ENCODE data around the gene CIBAR2. TPM values are rescaled to one million over a fixed set of nuclear protein-coding genes. Genes with fewer than 3 reads are reported as not detected.
A peak's percentile ranks its signal among the peaks of the same experiment; 100 is the strongest.
"Not testable (repeated sequence)": the region's sequence is repeated elsewhere in the genome, so short reads cannot be mapped to it uniquely, and the experiment has no call there.

The CIBAR2 gene
- total RNA-seq, 1 donor from 2014 or later = not detected

GRCh38 chr16:85126394-85126704, 14.1 kb upstream of the CIBAR2 start:
- peaks cover 17% of the 10 kb centered on the region for H3K4me1 Mint-ChIP-seq (ENCODE audit: low read depth, unreplicated experiment)
- TF ChIP-seq, protein P1, sequence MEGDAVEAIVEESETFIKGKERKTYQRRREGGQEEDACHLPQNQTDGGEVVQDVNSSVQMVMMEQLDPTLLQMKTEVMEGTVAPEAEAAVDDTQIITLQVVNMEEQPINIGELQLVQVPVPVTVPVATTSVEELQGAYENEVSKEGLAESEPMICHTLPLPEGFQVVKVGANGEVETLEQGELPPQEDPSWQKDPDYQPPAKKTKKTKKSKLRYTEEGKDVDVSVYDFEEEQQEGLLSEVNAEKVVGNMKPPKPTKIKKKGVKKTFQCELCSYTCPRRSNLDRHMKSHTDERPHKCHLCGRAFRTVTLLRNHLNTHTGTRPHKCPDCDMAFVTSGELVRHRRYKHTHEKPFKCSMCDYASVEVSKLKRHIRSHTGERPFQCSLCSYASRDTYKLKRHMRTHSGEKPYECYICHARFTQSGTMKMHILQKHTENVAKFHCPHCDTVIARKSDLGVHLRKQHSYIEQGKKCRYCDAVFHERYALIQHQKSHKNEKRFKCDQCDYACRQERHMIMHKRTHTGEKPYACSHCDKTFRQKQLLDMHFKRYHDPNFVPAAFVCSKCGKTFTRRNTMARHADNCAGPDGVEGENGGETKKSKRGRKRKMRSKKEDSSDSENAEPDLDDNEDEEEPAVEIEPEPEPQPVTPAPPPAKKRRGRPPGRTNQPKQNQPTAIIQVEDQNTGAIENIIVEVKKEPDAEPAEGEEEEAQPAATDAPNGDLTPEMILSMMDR (IDR thresholded peaks at IDR 0.05; ENCODE audit: partially characterized antibody, unreplicated experiment) = no peak
- DNase-seq = no peak

GRCh38 chr16:85125570-85126393, 13.5 kb upstream of the CIBAR2 start:
- H3K27ac Mint-ChIP-seq (ENCODE audit: unreplicated experiment) = peak overlapping the region; percentile 3

More at GRCh38 chr16:85126394-85126704, 14.1 kb upstream of the CIBAR2 start:
- H3K4me3 Mint-ChIP-seq (ENCODE audit: unreplicated experiment) = peak overlapping the region; percentile 0
- peak overlapping the region; percentile 3 for H3K27ac Mint-ChIP-seq (ENCODE audit: unreplicated experiment)
- H3K36me3 Mint-ChIP-seq (ENCODE audit: unreplicated experiment) = no peaks in the 10 kb centered on the region
- H3K9me3 Mint-ChIP-seq (ENCODE audit: unreplicated experiment) = peaks cover 12% of the 10 kb centered on the region
- peaks cover 4% of the 10 kb centered on the region for H3K27me3 Mint-ChIP-seq (ENCODE audit: unreplicated experiment)

DNA sequence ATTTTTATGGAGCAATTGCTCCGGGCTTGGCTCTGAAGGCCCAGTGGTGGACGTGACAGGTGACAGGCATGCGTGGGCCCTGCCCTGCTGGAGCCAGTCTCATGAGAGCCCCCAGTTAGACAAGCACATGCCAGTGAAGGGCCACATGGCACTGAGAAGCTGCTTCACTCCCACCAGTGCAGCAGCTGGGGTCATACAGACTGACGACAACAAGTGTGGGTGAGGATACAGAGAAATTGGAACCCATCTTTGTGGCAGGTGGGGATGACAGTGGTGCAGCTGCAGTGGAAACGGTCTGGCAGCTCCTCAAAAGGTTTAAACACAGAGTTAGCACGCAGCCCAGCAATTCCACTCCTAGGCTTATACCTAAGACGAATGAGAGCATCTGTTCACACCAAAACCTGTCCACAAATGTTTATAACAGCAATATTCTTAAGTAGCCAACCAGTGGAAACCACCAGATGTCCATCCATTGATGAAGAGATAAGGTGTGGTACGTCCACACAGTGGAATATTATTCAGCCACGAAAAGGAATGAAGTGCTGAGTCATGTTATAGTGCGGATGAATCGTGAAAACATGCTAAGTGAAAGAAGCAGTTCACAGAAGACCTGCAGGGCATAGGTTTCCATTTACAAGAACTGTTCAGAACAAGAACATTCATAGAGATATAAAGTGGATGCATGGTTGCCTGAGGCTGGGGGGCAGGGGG, 12.5 kb upstream of the CIBAR2 start:
- DNase-seq = no peak
- H3K36me3 Mint-ChIP-seq (ENCODE audit: unreplicated experiment) = no peaks in the 10 kb centered on the region
- peak overlapping the region; percentile 22 for H3K27ac Mint-ChIP-seq (ENCODE audit: unreplicated experiment)
- no peak overlapping the region for H3K4me3 Mint-ChIP-seq (ENCODE audit: unreplicated experiment)
- peaks cover 10% of the 10 kb centered on the region for H3K4me1 Mint-ChIP-seq (ENCODE audit: low read depth, unreplicated experiment)
- H3K27me3 Mint-ChIP-seq (ENCODE audit: unreplicated experiment) = peaks cover 4% of the 10 kb centered on the region
- peaks cover 12% of the 10 kb centered on the region for H3K9me3 Mint-ChIP-seq (ENCODE audit: unreplicated experiment)
- TF ChIP-seq, protein P1 (IDR thresholded peaks at IDR 0.05; ENCODE audit: partially characterized antibody, unreplicated experiment) = no peak

More at GRCh38 chr16:85125570-85126393, 13.5 kb upstream of the CIBAR2 start:
- peaks cover 4% of the 10 kb centered on the region for H3K27me3 Mint-ChIP-seq (ENCODE audit: unreplicated experiment)
- H3K4me3 Mint-ChIP-seq (ENCODE audit: unreplicated experiment) = no peak overlapping the region
- no peaks in the 10 kb centered on the region for H3K36me3 Mint-ChIP-seq (ENCODE audit: unreplicated experiment)
- TF ChIP-seq, protein P1 (IDR thresholded peaks at IDR 0.05; ENCODE audit: partially characterized antibody, unreplicated experiment) = no peak
- peaks cover 17% of the 10 kb centered on the region for H3K4me1 Mint-ChIP-seq (ENCODE audit: low read depth, unreplicated experiment)
- peaks cover 12% of the 10 kb centered on the region for H3K9me3 Mint-ChIP-seq (ENCODE audit: unreplicated experiment)
- DNase-seq = no peak

DNA sequence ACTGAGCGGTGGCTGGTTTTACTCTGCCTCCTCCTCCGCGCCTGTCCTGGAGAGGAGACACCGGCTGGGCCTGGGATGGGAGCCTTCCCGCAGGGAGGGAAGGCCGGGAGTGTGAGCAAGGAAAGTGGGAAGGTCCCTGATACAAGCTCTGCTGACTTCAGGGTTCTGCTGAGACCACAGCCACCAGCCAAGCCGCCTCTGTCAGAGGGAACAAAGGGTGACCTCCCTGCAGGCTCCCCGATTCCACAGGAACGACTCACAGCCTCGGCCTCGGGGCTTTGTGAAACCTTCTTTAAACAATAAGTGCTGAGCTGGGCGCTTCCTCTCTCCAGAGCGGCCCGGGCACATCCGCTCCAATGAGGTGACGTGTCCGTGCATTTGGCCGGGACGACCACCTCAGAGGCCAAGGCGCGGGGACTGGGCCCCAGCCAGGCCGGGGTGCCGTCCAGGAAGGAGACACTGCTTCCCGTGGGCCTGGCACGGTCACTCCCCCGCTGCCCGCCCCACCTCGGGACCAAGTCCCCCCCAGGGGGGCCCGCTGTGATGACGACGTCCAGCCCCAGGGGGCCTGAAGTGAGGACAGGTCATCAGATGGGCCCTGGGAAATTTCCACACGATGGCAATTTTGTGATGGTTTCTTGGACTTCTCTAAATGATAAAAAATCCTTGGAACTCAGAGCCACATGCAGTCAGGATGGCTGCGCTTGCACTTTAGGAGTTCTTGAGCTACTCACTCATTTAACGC, 11.8 kb upstream of the CIBAR2 start:
- no peak for DNase-seq
- Mint-ChIP-seq H3K4me3 (ENCODE audit: unreplicated experiment) (no peak overlapping the region), H3K9me3 (ENCODE audit: unreplicated experiment) (peaks cover 9% of the 10 kb centered on the region), H3K27ac (ENCODE audit: unreplicated experiment) (no peak overlapping the region), H3K4me1 (ENCODE audit: low read depth, unreplicated experiment) (peaks cover 8% of the 10 kb centered on the region), H3K36me3 (ENCODE audit: unreplicated experiment) (no peaks in the 10 kb centered on the region), H3K27me3 (ENCODE audit: unreplicated experiment) (peaks cover 4% of the 10 kb centered on the region)
- TF ChIP-seq, protein P1 (IDR thresholded peaks at IDR 0.05; ENCODE audit: partially characterized antibody, unreplicated experiment) = no peak

GRCh38 chr16:85123441-85123840, 11.2 kb upstream of the CIBAR2 start:
- DNase-seq; H3K9me3 Mint-ChIP-seq (ENCODE audit: unreplicated experiment); H3K27me3 Mint-ChIP-seq (ENCODE audit: unreplicated experiment); H3K27ac Mint-ChIP-seq (ENCODE audit: unreplicated experiment); H3K36me3 Mint-ChIP-seq (ENCODE audit: unreplicated experiment); H3K4me3 Mint-ChIP-seq (ENCODE audit: unreplicated experiment); H3K4me1 Mint-ChIP-seq (ENCODE audit: low read depth, unreplicated experiment): not testable (repeated sequence)
